AG09309 (cell line): ENCODE measurements around the gene NTSR1.

ENCODE experiments used
- DNase-seq: peaks from one replicate; pipeline ENCODE4 v3.0.0-alpha.2; 2010; ENCODE audit warnings: low read depth
- H3K4me3 ChIP-seq: 2 replicates; pipeline ENCODE4 v1.5.1; 2011; ENCODE audit warnings: mild to moderate bottlenecking, low read depth, low read length, moderate library complexity; ENCODE audit not compliant: control insufficient read depth
- CTCF ChIP-seq: IDR thresholded peaks from 2 replicates; pipeline ENCODE4 v1.5.1; 2011; ENCODE audit warnings: mild to moderate bottlenecking, low read depth, low read length, inconsistent platforms; ENCODE audit not compliant: insufficient read depth, control insufficient read depth; ENCODE audit errors: missing control alignments

Gene NTSR1

DNA sequence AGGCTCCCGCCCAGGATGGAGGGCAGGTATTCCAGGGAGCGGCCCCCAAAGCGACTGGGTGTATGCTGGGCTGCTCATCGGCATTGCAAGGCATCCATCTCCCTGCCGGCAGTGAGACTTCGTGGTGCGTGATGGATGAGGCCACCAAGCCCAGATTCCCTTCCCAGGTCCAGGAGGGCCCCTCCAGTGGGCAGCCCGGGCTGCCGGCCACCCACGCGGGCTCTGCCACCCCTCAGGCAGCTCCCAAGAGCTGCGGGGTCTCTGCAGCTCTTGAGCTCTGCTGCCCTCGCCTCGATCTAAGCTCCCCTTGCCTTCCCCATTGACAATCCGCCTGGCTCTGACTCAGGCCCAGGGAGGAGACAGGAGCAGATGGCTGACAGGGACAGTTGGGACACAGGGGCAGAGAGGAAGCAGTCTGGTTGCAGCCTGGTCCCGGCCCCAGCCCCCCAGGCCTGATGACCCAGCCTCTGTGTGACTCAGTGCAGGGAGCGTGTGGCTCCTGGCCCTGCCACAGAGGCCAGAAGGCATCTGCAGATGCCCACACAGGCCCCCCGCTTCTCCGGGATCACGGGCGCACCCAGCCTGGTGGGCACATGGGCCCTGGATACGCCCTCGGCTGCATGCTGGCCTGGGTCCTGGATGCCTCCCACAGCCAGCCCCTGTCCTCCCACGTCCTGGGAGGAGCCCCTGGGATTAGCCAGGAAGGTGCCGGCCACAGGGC is 33.3 kb upstream of the NTSR1 start:
- no peak for TF ChIP-seq CTCF
- no peak overlapping the region for H3K4me3 ChIP-seq
- DNase-seq: no peak

GRCh38 chr20:62675877-62676260 is 32.8 kb upstream of the NTSR1 start:
- no peak for TF ChIP-seq CTCF
- no peak for DNase-seq
- no peak overlapping the region for H3K4me3 ChIP-seq

DNA sequence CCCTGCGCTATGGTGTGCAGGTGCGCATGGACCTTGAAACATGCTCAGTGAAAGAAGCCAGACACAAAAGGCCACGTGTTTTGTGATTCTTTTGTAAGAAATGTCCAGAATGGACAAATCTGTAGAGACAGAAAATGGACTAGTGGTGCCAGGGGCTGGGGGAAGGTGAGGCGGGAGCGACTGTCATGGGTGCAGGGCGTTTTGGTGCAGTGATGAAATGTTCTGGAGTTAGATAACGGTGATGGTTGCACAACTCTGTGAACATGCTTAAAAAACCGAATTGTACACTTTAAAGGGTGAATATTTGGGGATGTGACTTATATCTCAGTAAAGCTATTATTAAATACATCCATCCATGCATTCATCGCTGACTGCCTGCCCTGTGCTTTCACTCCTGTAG is 31.7 kb upstream of the NTSR1 start:
- no peak for TF ChIP-seq CTCF
- DNase-seq: no peak

DNA sequence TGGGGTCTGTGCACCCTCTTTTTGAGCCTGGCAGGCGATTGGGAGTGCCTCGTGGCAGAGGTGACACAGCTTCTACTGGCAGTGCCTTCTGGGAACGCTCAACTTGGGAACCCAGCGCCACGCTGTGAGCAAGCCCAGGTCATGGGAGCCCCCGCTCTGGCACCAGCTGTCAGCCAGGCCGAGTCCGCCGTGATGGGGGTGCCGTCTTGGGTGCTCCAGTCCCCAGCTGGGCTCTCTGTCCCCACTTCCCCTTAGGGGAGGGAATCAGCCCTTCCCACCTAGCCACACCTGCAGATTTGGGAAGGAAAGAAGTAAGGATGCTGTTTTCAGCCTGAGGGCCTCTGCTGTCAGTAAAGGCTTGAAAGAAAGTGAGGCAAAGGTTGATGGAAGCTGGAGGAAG is 31.0 kb upstream of the NTSR1 start:
- no peak for DNase-seq
- TF ChIP-seq CTCF: no peak

More for the DNA sequence above, 31.7 kb upstream of the NTSR1 start:
- no peak overlapping the region for H3K4me3 ChIP-seq

GRCh38 chr20:62678553-62678952 is 30.1 kb upstream of the NTSR1 start:
- no peak for DNase-seq
- no peak overlapping the region for H3K4me3 ChIP-seq
- TF ChIP-seq CTCF: no peak

More for the DNA sequence above, 31.0 kb upstream of the NTSR1 start:
- H3K4me3 ChIP-seq: no peak overlapping the region

GRCh38 chr20:62679978-62680589 is 28.6 kb upstream of the NTSR1 start:
- no peak for TF ChIP-seq CTCF
- DNase-seq: no peak
- no peak overlapping the region for H3K4me3 ChIP-seq
